Measurements from ENCODE around the gene FGFR2. TPM values are rescaled to one million over a fixed set of nuclear protein-coding genes. Genes with fewer than 3 reads are reported as not detected.

Gene FGFR2
- total RNA-seq, 1 experiment from 2014 or later, result 135 TPM

- Histone ChIP-seq H3T11ph (ENCODE audit: low read length) (no peak overlapping the region), H2BK20ac (ENCODE audit: low read depth, low read length, poor library complexity, severe bottlenecking) (no peak overlapping the region), H3K4ac (ENCODE audit: low read depth, low read length) (no peak overlapping the region), H3K23me2 (ENCODE audit: insufficient read length, low read depth, low read length, poor library complexity, severe bottlenecking) (no peaks in the 10 kb centered on the region), H4K91ac (ENCODE audit: insufficient read length, low read depth, low read length) (no peak overlapping the region), H3K9me3 (ENCODE audit: control insufficient read depth, low read depth, low read length) (no peaks in the 10 kb centered on the region), H4K5ac (ENCODE audit: insufficient read length, low read depth, low read length) (no peak overlapping the region), H2BK5ac (ENCODE audit: insufficient read length, low read length) (no peak overlapping the region), H3K4me1 (ENCODE audit: insufficient read depth, low read length) (peaks cover 13% of the 10 kb centered on the region; the same call in 1 of the 2 replicates), H4K20me1 (ENCODE audit: control insufficient read depth, insufficient read depth, insufficient read length) (no peaks in the 10 kb centered on the region), H3K79me2 (ENCODE audit: insufficient read depth, low read length) (peaks cover 61% of the 10 kb centered on the region), H3K23ac (ENCODE audit: insufficient read length, low read depth, low read length) (no peak overlapping the region), H3K4me2 (ENCODE audit: insufficient read depth, insufficient read length, low read length) (no peak overlapping the region), H3K27me3 (ENCODE audit: insufficient read depth, low read length) (no peaks in the 10 kb centered on the region), H3K27ac (ENCODE audit: insufficient read length, low read depth, low read length) (no peak overlapping the region), H2AK5ac (ENCODE audit: insufficient read length, low read length) (no peak overlapping the region), H4K8ac (replicated peaks; ENCODE audit: insufficient read length, low read depth, low read length) (no peak overlapping the region), H2BK120ac (ENCODE audit: low read depth, low read length, poor library complexity, severe bottlenecking) (no peak overlapping the region), H3K14ac (ENCODE audit: insufficient read depth, low read length) (no peak overlapping the region), H3K18ac (ENCODE audit: insufficient read length, low read depth, low read length) (no peak overlapping the region), H3K9ac (ENCODE audit: extremely low read depth, insufficient read length, low read length) (no peak overlapping the region), H3K79me1 (ENCODE audit: insufficient read depth, low read depth, low read length, poor library complexity, severe bottlenecking) (peaks cover 16% of the 10 kb centered on the region), H2AFZ (ENCODE audit: low read length) (no peak overlapping the region), H2BK12ac (ENCODE audit: insufficient read length, low read depth, low read length) (no peak overlapping the region), H2BK15ac (ENCODE audit: low read depth, low read length) (no peak overlapping the region), H3K56ac (ENCODE audit: insufficient read length, low read depth, low read length) (no peak overlapping the region)
- TF ChIP-seq, protein P1, sequence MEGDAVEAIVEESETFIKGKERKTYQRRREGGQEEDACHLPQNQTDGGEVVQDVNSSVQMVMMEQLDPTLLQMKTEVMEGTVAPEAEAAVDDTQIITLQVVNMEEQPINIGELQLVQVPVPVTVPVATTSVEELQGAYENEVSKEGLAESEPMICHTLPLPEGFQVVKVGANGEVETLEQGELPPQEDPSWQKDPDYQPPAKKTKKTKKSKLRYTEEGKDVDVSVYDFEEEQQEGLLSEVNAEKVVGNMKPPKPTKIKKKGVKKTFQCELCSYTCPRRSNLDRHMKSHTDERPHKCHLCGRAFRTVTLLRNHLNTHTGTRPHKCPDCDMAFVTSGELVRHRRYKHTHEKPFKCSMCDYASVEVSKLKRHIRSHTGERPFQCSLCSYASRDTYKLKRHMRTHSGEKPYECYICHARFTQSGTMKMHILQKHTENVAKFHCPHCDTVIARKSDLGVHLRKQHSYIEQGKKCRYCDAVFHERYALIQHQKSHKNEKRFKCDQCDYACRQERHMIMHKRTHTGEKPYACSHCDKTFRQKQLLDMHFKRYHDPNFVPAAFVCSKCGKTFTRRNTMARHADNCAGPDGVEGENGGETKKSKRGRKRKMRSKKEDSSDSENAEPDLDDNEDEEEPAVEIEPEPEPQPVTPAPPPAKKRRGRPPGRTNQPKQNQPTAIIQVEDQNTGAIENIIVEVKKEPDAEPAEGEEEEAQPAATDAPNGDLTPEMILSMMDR (conservative IDR thresholded peaks at IDR 0.05), result no peak
- H3K36me3 Mint-ChIP-seq (ENCODE audit: insufficient read depth in 1 of 3, low read depth in 3 of 3), result peaks cover 21 to 63% (median 56%) of the 10 kb centered on the region in 3 experiments; a peak in 6 of 7 replicates
- H3K27me3 Mint-ChIP-seq (ENCODE audit: low read depth), result no peaks in the 10 kb centered on the region
- no peaks in the 10 kb centered on the region for H3K9me3 Mint-ChIP-seq
- DNase-seq, result no peak
- H3K4me3 Mint-ChIP-seq, result no peak overlapping the region
- peak overlapping the region in 2 of 3 experiments; percentile 47 to 57; a peak in 3 of 7 replicates for H3K27ac Mint-ChIP-seq
- no CpG with 5 or more reads among the region's 2 CpGs for WGBS (ENCODE audit: extremely low coverage, insufficient read length, low lambda C conversion rate)
- H3K4me1 Mint-ChIP-seq, result peaks cover 60 to 62% of the 10 kb centered on the region in 2 experiments
Observed at GRCh38 chr10:121568275-121568674, 30.0 kb downstream of the FGFR2 start.

Measured in H9 (cell line).